Measurements from ENCODE around the gene RPRML. TPM values are rescaled to one million over a fixed set of nuclear protein-coding genes. Genes with fewer than 3 reads are reported as not detected.
"Not testable (repeated sequence)": the region's sequence is repeated elsewhere in the genome, so short reads cannot be mapped to it uniquely, and the experiment has no call there.

RPRML gene
- total RNA-seq, 1 donor from 2014 or later: 0.38 TPM

- ATAC-seq (no peak), DNase-seq (no peak)
- intact Hi-C loops (cut with DNase I): loop anchor here (10.0 kb wide), 1 partner anchor 151 kb away; no protein-coding TSS in a partner anchor
- no peaks in the 10 kb centered on the region for H3K4me1 ChIP-seq
- H3K36me3 ChIP-seq: no peaks in the 10 kb centered on the region
- H3K27me3 ChIP-seq: no peaks in the 10 kb centered on the region
- TF ChIP-seq CTCF (IDR thresholded peaks at IDR 0.05): no peak
- no peak overlapping the region for H3K4me3 ChIP-seq
- no peak overlapping the region for H3K27ac ChIP-seq
- H3K9me3 ChIP-seq: no peaks in the 10 kb centered on the region
Measured at GRCh38 chr17:46995841-46996571, 17.0 kb upstream of the RPRML start.

GRCh38 chr17:46994993-46995392 lies 15.9 kb upstream of the RPRML start:
- DNase-seq (no peak), ATAC-seq (no peak)
- no peaks in the 10 kb centered on the region for H3K27me3 ChIP-seq
- H3K36me3 ChIP-seq: no peaks in the 10 kb centered on the region
- intact Hi-C loops (cut with DNase I): loop anchor here (10.0 kb wide), 1 partner anchor 150 kb away; no protein-coding TSS in a partner anchor
- no peaks in the 10 kb centered on the region for H3K4me1 ChIP-seq
- TF ChIP-seq CTCF (IDR thresholded peaks at IDR 0.05): no peak
- no peak overlapping the region for H3K27ac ChIP-seq
- no peak overlapping the region for H3K4me3 ChIP-seq
- no peaks in the 10 kb centered on the region for H3K9me3 ChIP-seq

- H3K27me3 ChIP-seq: no peaks in the 10 kb centered on the region
- no peak for ATAC-seq
Measured at GRCh38 chr17:46991617-46992016, 12.6 kb upstream of the RPRML start.

GRCh38 chr17:46989637-46990431 lies 10.8 kb upstream of the RPRML start:
- ATAC-seq: no peak
- intact Hi-C loops (cut with DNase I): loop anchor here (10.0 kb wide), 1 partner anchor 145 kb away; no protein-coding TSS in a partner anchor

More at GRCh38 chr17:46991617-46992016, 12.6 kb upstream of the RPRML start:
- Histone ChIP-seq H3K27ac (no peak overlapping the region), H3K9me3 (no peaks in the 10 kb centered on the region), H3K4me1 (no peaks in the 10 kb centered on the region), H3K4me3 (no peak overlapping the region), H3K36me3 (no peaks in the 10 kb centered on the region)
- no peak for DNase-seq
- intact Hi-C loops (cut with DNase I): loop anchor here (10.0 kb wide), 1 partner anchor 147 kb away; no protein-coding TSS in a partner anchor
- no peak for TF ChIP-seq CTCF (IDR thresholded peaks at IDR 0.05)

GRCh38 chr17:46987927-46988326 lies 8.9 kb upstream of the RPRML start:
- H3K27me3 ChIP-seq; ATAC-seq; H3K9me3 ChIP-seq; DNase-seq; intact Hi-C loops (cut with DNase I); H3K4me1 ChIP-seq; H3K4me3 ChIP-seq; H3K36me3 ChIP-seq; H3K27ac ChIP-seq: not testable (repeated sequence)

More at GRCh38 chr17:46989637-46990431, 10.8 kb upstream of the RPRML start:
- H3K36me3 ChIP-seq: no peaks in the 10 kb centered on the region
- H3K4me1 ChIP-seq: no peaks in the 10 kb centered on the region
- H3K27ac ChIP-seq: no peak overlapping the region
- H3K27me3 ChIP-seq: no peaks in the 10 kb centered on the region
- no peak for TF ChIP-seq CTCF (IDR thresholded peaks at IDR 0.05)
- no peak overlapping the region for H3K4me3 ChIP-seq
- DNase-seq: no peak
- H3K9me3 ChIP-seq: no peaks in the 10 kb centered on the region

- H3K9me3 ChIP-seq: no peaks in the 10 kb centered on the region
- no peak for TF ChIP-seq CTCF (IDR thresholded peaks at IDR 0.05)
- no peak overlapping the region for H3K4me3 ChIP-seq
- no peak overlapping the region for H3K27ac ChIP-seq
- DNase-seq: no peak
- intact Hi-C loops (cut with DNase I): no loop called here
- no peaks in the 10 kb centered on the region for H3K36me3 ChIP-seq
- peaks cover under 1% of the 10 kb centered on the region for H3K27me3 ChIP-seq
- no peaks in the 10 kb centered on the region for H3K4me1 ChIP-seq
- no peak for ATAC-seq
Measured at GRCh38 chr17:46986366-46986765, 7.3 kb upstream of the RPRML start.

All from upper lobe of right lung (tissue), 1 donor.